ENCODE data around the gene FRK. TPM values are rescaled to one million over a fixed set of nuclear protein-coding genes. Genes with fewer than 3 reads are reported as not detected.

Gene FRK
- polyA plus RNA-seq, 2 of the 4 experiments (the other 2 are of a cell fraction) = 2.2 to 8.9 TPM

- TF ChIP-seq CBX2 (IDR thresholded peaks at IDR 0.05; ENCODE audit: borderline replicate concordance, low read depth) (no peak), CHD4 (IDR thresholded peaks at IDR 0.05; ENCODE audit: borderline replicate concordance) (no peak), HMGXB4 (CRISPR knock-in tag; IDR thresholded peaks at IDR 0.05; ENCODE audit: borderline replicate concordance) (no peak), BCL3 (IDR thresholded peaks at IDR 0.05) (no peak), KDM1A (IDR thresholded peaks at IDR 0.05; ENCODE audit: low read depth) (no peak), EHMT2 (IDR thresholded peaks at IDR 0.05; ENCODE audit: low read depth) (no peak), MAFK (IDR thresholded peaks at IDR 0.05; ENCODE audit: partially characterized antibody) (no peak), PBX3 (IDR thresholded peaks at IDR 0.05) (no peak), ZFP36 (IDR thresholded peaks at IDR 0.05; ENCODE audit: borderline replicate concordance, partially characterized antibody) (no peak), POLR2AphosphoS2 (conservative IDR thresholded peaks at IDR 0.05; ENCODE audit: low read length) (no peak), CTCF (IDR thresholded peaks at IDR 0.05) (no peak), ATOH8 (CRISPR knock-in tag; IDR thresholded peaks at IDR 0.05; ENCODE audit: low read depth) (no peak)
- H3K4me1 ChIP-seq = no peaks in the 10 kb centered on the region
- ChIA-PET POLR2A (no interaction called here), CTCF (interaction anchor here (0.6 to 1.5 kb wide), 3 partner anchors 13 to 19 kb away, joined by 3 to 6 read pairs (median 4); no protein-coding TSS in a partner anchor)
- H3K4me3 ChIP-seq = no peak overlapping the region
- DNase-seq (ENCODE audit: low read depth in 1 of 2, low spot score in 1 of 2) = no peak
- 83% methylated on average over 5 of the region's 5 CpGs for WGBS (ENCODE audit: missing lambda C conversion rate)
- H3K9me3 ChIP-seq = no peaks in the 10 kb centered on the region
- ATAC-seq = no peak
- no peak overlapping the region for H3K4me2 ChIP-seq
- no peak overlapping the region for H3K27ac ChIP-seq
- no peak for FAIRE-seq
These were observed 62.6 kb downstream of the FRK start for GRCh38 chr6:115997990-115998585.

GRCh38 chr6:115986026-115986425 is 74.7 kb downstream of the FRK start:
- CTCF ChIA-PET = interaction anchor here (1.0 kb wide), 1 partner anchor 13 kb away, joined by 3 read pairs; no protein-coding TSS in a partner anchor
- FAIRE-seq (no peak), ATAC-seq (no peak), DNase-seq (ENCODE audit: low read depth in 1 of 2, low spot score in 1 of 2) (no peak)
- no peak for TF ChIP-seq MAZ (IDR thresholded peaks at IDR 0.05; ENCODE audit: borderline replicate concordance, low read depth, low read length)
- no peak for TF ChIP-seq SREBF2 (IDR thresholded peaks at IDR 0.05)
- TF ChIP-seq ZNF302 (CRISPR knock-in tag; IDR thresholded peaks at IDR 0.05) = no peak
- no peak for TF ChIP-seq NR3C1 (IDR thresholded peaks at IDR 0.05)
- TF ChIP-seq HEYL (CRISPR knock-in tag; IDR thresholded peaks at IDR 0.05) = no peak
- TF ChIP-seq CHD4 (IDR thresholded peaks at IDR 0.05; ENCODE audit: borderline replicate concordance) = no peak
- no peak for TF ChIP-seq TFCP2L1 (CRISPR knock-in tag; IDR thresholded peaks at IDR 0.05)
- no peak for TF ChIP-seq RNF2 (IDR thresholded peaks at IDR 0.05; ENCODE audit: borderline replicate concordance, low read depth)
- peaks cover 4% of the 10 kb centered on the region; the same call in 1 of the 3 replicates for H3K9me3 ChIP-seq
- POLR2A ChIA-PET = no interaction called here
- no peak overlapping the region for H3K4me3 ChIP-seq
- no peak overlapping the region for H3K27ac ChIP-seq
- H3K4me1 ChIP-seq = 0 out of 3 replicates have a peak, but pooled peaks cover 3% of the 10 kb centered on the region
- 95% methylated on average over 2 of the region's 2 CpGs for WGBS (ENCODE audit: missing lambda C conversion rate)
- no peak overlapping the region for H3K4me2 ChIP-seq
